Measurements from ENCODE around the gene SEMA3D. TPM values are rescaled to one million over a fixed set of nuclear protein-coding genes. Genes with fewer than 3 reads are reported as not detected.

The SEMA3D gene
- total RNA-seq, 1 donor from 2014 or later = 9.1 TPM

- no peak overlapping the region for H3K9ac ChIP-seq (ENCODE audit: low read length)
- Mint-ChIP-seq H3K27ac (ENCODE audit: unreplicated experiment) (no peak overlapping the region), H3K4me1 (ENCODE audit: low read depth, unreplicated experiment) (no peaks in the 10 kb centered on the region), H3K36me3 (ENCODE audit: low read depth, unreplicated experiment) (no peaks in the 10 kb centered on the region), H3K27me3 (ENCODE audit: low read depth, unreplicated experiment) (no peaks in the 10 kb centered on the region), H3K4me3 (ENCODE audit: unreplicated experiment) (no peak overlapping the region), H3K9me3 (ENCODE audit: unreplicated experiment) (no peaks in the 10 kb centered on the region)
- FAIRE-seq (no peak), DNase-seq (ENCODE audit: low read depth) (no peak)
- no peak overlapping the region for H3K27ac ChIP-seq (ENCODE audit: low read depth, low read length)
- no peaks in the 10 kb centered on the region for H3K4me1 ChIP-seq (ENCODE audit: insufficient read depth, low read length)
- no peak overlapping the region for H3K4me3 ChIP-seq (ENCODE audit: insufficient read depth, low read depth, low read length)
- H2AFZ ChIP-seq (ENCODE audit: low read depth, low read length) = no peak overlapping the region
- no peaks in the 10 kb centered on the region for H3K9me3 ChIP-seq (ENCODE audit: insufficient read depth, low read depth, low read length)
- H3K36me3 ChIP-seq (ENCODE audit: insufficient read depth, low read length) = no peaks in the 10 kb centered on the region
- TF ChIP-seq CTCF (IDR thresholded peaks at IDR 0.05; ENCODE audit: insufficient read depth, low read depth, low read length) (no peak), EZH2 (IDR thresholded peaks at IDR 0.05; ENCODE audit: insufficient read depth, low read length) (no peak)
- no peaks in the 10 kb centered on the region for H3K27me3 ChIP-seq (ENCODE audit: insufficient read depth, low read length)
- no peak overlapping the region for H3K4me2 ChIP-seq (ENCODE audit: low read length)
- no peaks in the 10 kb centered on the region for H3K79me2 ChIP-seq (ENCODE audit: insufficient read depth, low read length)
- H4K20me1 ChIP-seq (ENCODE audit: insufficient read depth, low read length) = no peaks in the 10 kb centered on the region
Observed at GRCh38 chr7:85039196-85039923, 147.5 kb downstream of the SEMA3D start.

- H3K36me3 Mint-ChIP-seq (ENCODE audit: low read depth, unreplicated experiment) = no peaks in the 10 kb centered on the region
- no peak overlapping the region for H3K9ac ChIP-seq (ENCODE audit: low read length)
- H3K27ac ChIP-seq (ENCODE audit: low read depth, low read length) = no peak overlapping the region
- no peaks in the 10 kb centered on the region for H3K4me1 Mint-ChIP-seq (ENCODE audit: low read depth, unreplicated experiment)
- no peak overlapping the region for H3K4me3 ChIP-seq (ENCODE audit: insufficient read depth, low read depth, low read length)
- H3K27me3 Mint-ChIP-seq (ENCODE audit: low read depth, unreplicated experiment) = no peaks in the 10 kb centered on the region
- no peak for FAIRE-seq
- H3K79me2 ChIP-seq (ENCODE audit: insufficient read depth, low read length) = no peaks in the 10 kb centered on the region
- DNase-seq (ENCODE audit: low read depth) = no peak
- no peak overlapping the region for H2AFZ ChIP-seq (ENCODE audit: low read depth, low read length)
- H3K9me3 ChIP-seq (ENCODE audit: insufficient read depth, low read depth, low read length) = no peaks in the 10 kb centered on the region
- no peak overlapping the region for H3K4me3 Mint-ChIP-seq (ENCODE audit: unreplicated experiment)
- no peaks in the 10 kb centered on the region for H4K20me1 ChIP-seq (ENCODE audit: insufficient read depth, low read length)
- H3K27me3 ChIP-seq (ENCODE audit: insufficient read depth, low read length) = no peaks in the 10 kb centered on the region
- H3K27ac Mint-ChIP-seq (ENCODE audit: unreplicated experiment) = no peak overlapping the region
- TF ChIP-seq EZH2 (IDR thresholded peaks at IDR 0.05; ENCODE audit: insufficient read depth, low read length) = no peak
- no peak for TF ChIP-seq CTCF (IDR thresholded peaks at IDR 0.05; ENCODE audit: insufficient read depth, low read depth, low read length)
- H3K36me3 ChIP-seq (ENCODE audit: insufficient read depth, low read length) = no peaks in the 10 kb centered on the region
- no peaks in the 10 kb centered on the region for H3K9me3 Mint-ChIP-seq (ENCODE audit: unreplicated experiment)
- no peak overlapping the region for H3K4me2 ChIP-seq (ENCODE audit: low read length)
- no peaks in the 10 kb centered on the region for H3K4me1 ChIP-seq (ENCODE audit: insufficient read depth, low read length)
Observed at GRCh38 chr7:85038466-85038865, 148.4 kb downstream of the SEMA3D start.

GRCh38 chr7:85033263-85033662 is 153.6 kb downstream of the SEMA3D start:
- Mint-ChIP-seq H3K27ac (ENCODE audit: unreplicated experiment) (no peak overlapping the region), H3K9me3 (ENCODE audit: unreplicated experiment) (no peaks in the 10 kb centered on the region), H3K4me1 (ENCODE audit: low read depth, unreplicated experiment) (peaks cover 2% of the 10 kb centered on the region), H3K27me3 (ENCODE audit: low read depth, unreplicated experiment) (no peaks in the 10 kb centered on the region), H3K4me3 (ENCODE audit: unreplicated experiment) (no peak overlapping the region), H3K36me3 (ENCODE audit: low read depth, unreplicated experiment) (no peaks in the 10 kb centered on the region)
- FAIRE-seq = no peak
- Histone ChIP-seq H3K4me3 (ENCODE audit: insufficient read depth, low read depth, low read length) (no peak overlapping the region), H3K9ac (ENCODE audit: low read length) (no peak overlapping the region), H3K79me2 (ENCODE audit: insufficient read depth, low read length) (no peaks in the 10 kb centered on the region), H3K9me3 (ENCODE audit: insufficient read depth, low read depth, low read length) (no peaks in the 10 kb centered on the region), H2AFZ (ENCODE audit: low read depth, low read length) (no peak overlapping the region), H3K4me2 (ENCODE audit: low read length) (no peak overlapping the region), H4K20me1 (ENCODE audit: insufficient read depth, low read length) (no peaks in the 10 kb centered on the region), H3K27ac (ENCODE audit: low read depth, low read length) (no peak overlapping the region), H3K27me3 (ENCODE audit: insufficient read depth, low read length) (no peaks in the 10 kb centered on the region), H3K36me3 (ENCODE audit: insufficient read depth, low read length) (no peaks in the 10 kb centered on the region), H3K4me1 (ENCODE audit: insufficient read depth, low read length) (peaks cover 4% of the 10 kb centered on the region)
- DNase-seq (ENCODE audit: low read depth) = no peak
- TF ChIP-seq CTCF (IDR thresholded peaks at IDR 0.05; ENCODE audit: insufficient read depth, low read depth, low read length) (no peak), EZH2 (IDR thresholded peaks at IDR 0.05; ENCODE audit: insufficient read depth, low read length) (no peak)
